Measurements from ENCODE around the gene TUSC7. TPM values are rescaled to one million over a fixed set of nuclear protein-coding genes. Genes with fewer than 3 reads are reported as not detected.

The TUSC7 gene
- total and polyA plus RNA-seq, 2 of the 8 experiments (the other 6 are each of a cell fraction or from before 2014, with no cell fraction given): not detected

GRCh38 chr3:116667791-116668190 is 41.8 kb upstream of the TUSC7 start:
- H3K79me1 ChIP-seq (ENCODE audit: low read depth, low read length): no peaks in the 10 kb centered on the region
- no peaks in the 10 kb centered on the region for H3K9me3 ChIP-seq (ENCODE audit: insufficient read depth in 2 of 2, low read depth in 1 of 2, low read length in 1 of 2)
- H3K4me1 ChIP-seq (replicated peaks in 1 of 4; ENCODE audit: control insufficient read depth in 3 of 4, insufficient read depth in 4 of 4, low read length in 3 of 4): peaks cover 0 to 2% (median 0%) of the 10 kb centered on the region in 4 experiments; a peak in 2 of 7 replicates
- CTCF ChIA-PET (ENCODE audit: partially characterized antibody): no interaction called here
- H4K91ac ChIP-seq (replicated peaks; ENCODE audit: insufficient read length, low read length): no peak overlapping the region
- H3K18ac ChIP-seq (ENCODE audit: extremely low read depth, low read length): no peak overlapping the region
- no peak for FAIRE-seq
- no peaks in the 10 kb centered on the region for H3K27me3 ChIP-seq (replicated peaks in 1 of 4; ENCODE audit: control insufficient read depth in 3 of 4, extremely low read depth in 1 of 4, insufficient read depth in 3 of 4, low read length in 3 of 4)
- 88% methylated on average over 1 of the region's 1 CpG; no CpG with 5 or more reads in 1 of the 2 experiments for WGBS, 2 experiments (ENCODE audit: extremely low coverage in 1 of 2, insufficient coverage in 1 of 2, insufficient read length in 1 of 2, insufficient replicate concordance in 2 of 2, low coverage in 1 of 2, low lambda C conversion rate in 2 of 2, missing lambda C conversion rate in 1 of 2)
- no peak for TF ChIP-seq ASH2L (IDR thresholded peaks at IDR 0.05; ENCODE audit: low read length)
- TF ChIP-seq CHD1 (IDR thresholded peaks at IDR 0.05; ENCODE audit: low read depth, low read length): no peak
- TF ChIP-seq KDM5A (IDR thresholded peaks at IDR 0.05; ENCODE audit: low read length): no peak
- TF ChIP-seq BACH1 (IDR thresholded peaks at IDR 0.05; ENCODE audit: low read length): no peak
- TF ChIP-seq MAFK (IDR thresholded peaks at IDR 0.05; ENCODE audit: low read depth, low read length): no peak
- no peak for TF ChIP-seq CEBPB (IDR thresholded peaks at IDR 0.05; ENCODE audit: low read depth, low read length)
- TF ChIP-seq TAF7 (optimal IDR thresholded peaks at IDR 0.05; ENCODE audit: borderline replicate concordance, low read depth, low read length): no peak
- TF ChIP-seq CTBP2 (IDR thresholded peaks at IDR 0.05; ENCODE audit: borderline replicate concordance, insufficient read depth, insufficient read length, low read length): no peak
- TF ChIP-seq CBX8 (IDR thresholded peaks at IDR 0.05; ENCODE audit: borderline replicate concordance, low read depth, low read length): no peak
- no peak for TF ChIP-seq EGR1 (IDR thresholded peaks at IDR 0.05; ENCODE audit: borderline replicate concordance, low read depth, low read length)
- TF ChIP-seq BCL11A (IDR thresholded peaks at IDR 0.05; ENCODE audit: low read depth in 2 of 2, low read length in 2 of 2): no peak
- no peak for TF ChIP-seq RBBP5 (IDR thresholded peaks at IDR 0.05; ENCODE audit: borderline replicate concordance, low read depth, low read length)
- TF ChIP-seq SP2 (IDR thresholded peaks at IDR 0.05; ENCODE audit: low read length): no peak
- no peak for TF ChIP-seq TAF1 (IDR thresholded peaks at IDR 0.05; ENCODE audit: low read depth, low read length)
- TF ChIP-seq KDM4A (IDR thresholded peaks at IDR 0.05; ENCODE audit: low read depth, low read length, severe bottlenecking): no peak
- H3K23me2 ChIP-seq (ENCODE audit: low read depth, low read length): no peaks in the 10 kb centered on the region
- H2BK5ac ChIP-seq (ENCODE audit: low read depth, low read length): no peak overlapping the region
- no peak overlapping the region for H3K56ac ChIP-seq (replicated peaks; ENCODE audit: insufficient read length, low read depth, low read length)
- H2BK12ac ChIP-seq (ENCODE audit: low read depth, low read length): no peak overlapping the region
- H3K36me3 ChIP-seq (ENCODE audit: control insufficient read depth in 2 of 4, insufficient read depth in 4 of 4, low read length in 3 of 4): no peaks in the 10 kb centered on the region
- H3K27ac ChIP-seq (ENCODE audit: low read depth, low read length): no peak overlapping the region
- POLR2A ChIA-PET (ENCODE audit: partially characterized antibody): no interaction called here
- no peak overlapping the region for H2BK15ac ChIP-seq (ENCODE audit: low read length)
- H3K79me2 ChIP-seq (ENCODE audit: control insufficient read depth in 1 of 2, insufficient read depth in 2 of 2, low read length in 2 of 2): no peaks in the 10 kb centered on the region
- no peaks in the 10 kb centered on the region for H4K20me1 ChIP-seq (replicated peaks in 1 of 2; ENCODE audit: control insufficient read depth in 1 of 2, insufficient read depth in 2 of 2, low read length in 2 of 2)
- H2BK20ac ChIP-seq (ENCODE audit: low read length): no peak overlapping the region
- no peak overlapping the region for H3K4ac ChIP-seq (replicated peaks; ENCODE audit: insufficient read length, low read depth, low read length)
- no peak overlapping the region for H3K4me2 ChIP-seq (ENCODE audit: insufficient read depth in 1 of 2, low read depth in 2 of 2, low read length in 2 of 2)
- no peak overlapping the region for H4K5ac ChIP-seq (ENCODE audit: insufficient read length, low read depth, low read length)
- no peak overlapping the region for H3K14ac ChIP-seq (ENCODE audit: insufficient read length)
- H2BK120ac ChIP-seq (replicated peaks; ENCODE audit: low read depth, low read length): no peak overlapping the region
- DNase-seq (ENCODE audit: low read depth in 1 of 2, low spot score in 2 of 2): no peak
- H3K23ac ChIP-seq (ENCODE audit: insufficient read length): no peak overlapping the region
- no peak overlapping the region for H3K4me3 ChIP-seq (ENCODE audit: extremely low read depth in 1 of 4, insufficient read depth in 2 of 4, low read depth in 3 of 4, low read length in 4 of 4)
- H4K8ac ChIP-seq (ENCODE audit: extremely low read depth, insufficient read depth, low read length): no peak overlapping the region
- H2AFZ ChIP-seq (ENCODE audit: low read length): no peak overlapping the region
- no peak overlapping the region for H3K9ac ChIP-seq (replicated peaks in 1 of 4; ENCODE audit: extremely low read depth in 1 of 4, low read depth in 3 of 4, low read length in 3 of 4)
- H2AK5ac ChIP-seq (ENCODE audit: low read depth, low read length): no peak overlapping the region
